HG03064 (cell line): ENCODE results near the gene ZBTB46.
"Not testable (repeated sequence)": the region's sequence is repeated elsewhere in the genome, so short reads cannot be mapped to it uniquely, and the experiment has no call there.

Source experiments
- ATAC-seq: cut with Tn5 transposase; IDR thresholded peaks from one replicate; pipeline ENCODE4 v1.9.1; 2021; ENCODE audit warnings: low read depth; ENCODE audit not compliant: unreplicated experiment

ZBTB46 gene

DNA sequence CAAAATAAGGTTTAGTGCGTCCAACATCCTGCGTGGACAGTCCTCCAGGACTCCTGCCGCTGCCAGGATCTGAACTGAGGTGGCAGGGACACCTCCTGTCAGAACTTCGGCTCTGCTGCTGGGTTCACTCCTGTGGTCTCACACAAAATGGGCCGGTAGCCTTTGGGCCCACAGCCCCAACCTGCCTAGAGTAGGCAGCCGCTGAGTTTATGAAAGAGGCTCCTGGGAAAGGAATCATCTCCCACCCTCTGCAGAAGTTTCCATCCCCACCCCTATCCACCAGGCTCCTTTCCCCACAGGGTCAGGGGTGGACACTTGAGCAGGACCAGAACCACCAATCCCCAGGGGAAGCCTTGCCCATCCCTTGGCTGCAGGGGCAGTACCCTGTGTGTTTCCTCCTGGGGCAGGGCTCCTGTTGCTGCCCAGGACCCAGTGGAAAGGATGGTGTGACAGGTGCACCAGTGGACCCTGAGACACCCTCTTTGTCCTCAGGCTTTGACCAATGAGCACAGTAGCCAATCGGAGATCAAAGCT, 28.2 kb upstream of the ZBTB46 start:
- no peak for ATAC-seq

DNA sequence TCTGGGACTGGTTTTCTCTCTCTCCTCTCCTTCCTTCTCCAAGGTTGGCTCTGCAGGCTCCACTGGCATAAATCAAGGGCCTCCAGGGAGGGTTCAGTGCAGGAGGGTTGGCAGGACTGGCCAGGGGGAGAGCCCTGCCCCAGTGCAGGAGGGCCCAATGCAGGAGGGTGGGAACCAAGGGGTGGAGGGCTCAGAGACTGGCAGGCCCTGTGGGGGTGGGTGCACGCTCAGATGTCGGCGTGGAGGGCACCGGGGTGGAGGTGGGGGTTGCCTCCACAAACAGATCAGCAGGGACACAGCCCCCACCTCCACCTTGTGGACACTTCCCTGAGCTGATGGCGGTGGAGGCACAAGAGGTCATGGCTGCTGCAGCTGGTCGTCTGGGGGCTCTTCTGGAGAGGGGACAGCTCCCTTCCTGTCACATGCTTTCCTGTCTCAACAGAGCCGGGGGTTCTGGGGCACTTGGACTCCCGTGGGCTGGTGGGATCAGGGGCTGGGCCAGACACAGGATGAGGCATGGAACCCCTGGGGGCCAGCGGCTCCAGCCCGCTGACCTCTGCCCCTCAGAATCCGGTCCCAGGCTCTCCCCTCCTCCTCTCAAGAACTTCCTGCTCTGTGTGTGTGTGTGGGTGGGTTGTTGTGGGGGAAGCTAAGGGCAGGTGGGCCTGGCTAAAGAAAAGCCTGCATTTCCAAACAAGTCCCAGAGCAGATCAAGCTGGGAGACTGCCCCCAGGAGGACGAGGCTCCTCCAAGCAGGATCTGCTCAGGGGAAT, 27.5 kb upstream of the ZBTB46 start:
- no peak for ATAC-seq

DNA sequence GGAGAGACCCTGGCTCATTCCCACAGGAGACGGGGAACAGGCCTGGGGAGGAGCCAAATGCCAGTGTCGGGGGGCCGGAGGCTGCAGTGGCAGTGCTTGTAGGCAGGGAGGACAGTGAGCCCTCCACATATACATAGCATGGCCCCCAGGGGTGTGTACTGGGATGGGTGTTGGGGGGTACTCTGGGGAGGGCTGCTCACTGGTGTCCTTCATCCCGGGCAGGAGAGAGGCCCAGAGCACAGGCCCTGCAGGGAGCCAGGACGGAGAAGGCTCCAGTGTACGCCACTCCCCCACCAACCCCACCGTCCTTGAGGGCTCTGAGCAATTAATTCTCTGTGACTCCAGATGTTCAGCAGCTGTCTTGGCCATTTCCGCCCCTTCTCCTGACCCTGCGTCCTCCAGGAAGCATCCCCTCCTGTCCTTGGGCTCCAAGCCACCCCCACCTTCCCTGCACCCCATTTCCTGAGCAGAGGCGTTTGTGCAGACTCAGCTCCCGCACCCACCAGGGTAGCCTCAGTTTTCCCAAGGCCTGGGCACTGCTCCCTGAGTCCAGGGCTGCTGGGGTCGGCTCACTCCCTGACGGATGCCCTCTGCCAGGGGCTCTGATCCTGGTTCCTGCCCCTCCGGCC, 26.8 kb upstream of the ZBTB46 start:
- ATAC-seq: no peak

DNA sequence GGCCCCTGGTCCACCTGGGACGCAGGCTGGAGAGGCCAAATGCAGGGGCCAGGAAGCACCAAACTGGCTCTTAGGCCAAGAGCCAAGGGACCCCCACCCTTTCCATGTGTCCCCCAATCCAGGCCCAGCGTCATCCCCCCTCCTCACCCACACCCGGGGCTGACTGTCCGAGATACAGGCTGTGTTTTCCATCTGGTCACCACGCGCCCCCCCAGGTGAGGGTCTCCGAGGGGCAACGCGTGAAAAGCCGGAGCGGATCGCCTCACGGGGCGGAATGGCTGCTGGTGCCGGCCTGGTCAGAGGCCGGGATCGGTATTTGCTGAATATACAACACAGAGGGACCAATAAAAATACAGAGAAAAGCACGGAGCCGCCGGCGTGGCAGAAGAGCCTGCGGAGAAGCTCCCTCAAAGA, 25.0 kb upstream of the ZBTB46 start:
- ATAC-seq: no peak

DNA sequence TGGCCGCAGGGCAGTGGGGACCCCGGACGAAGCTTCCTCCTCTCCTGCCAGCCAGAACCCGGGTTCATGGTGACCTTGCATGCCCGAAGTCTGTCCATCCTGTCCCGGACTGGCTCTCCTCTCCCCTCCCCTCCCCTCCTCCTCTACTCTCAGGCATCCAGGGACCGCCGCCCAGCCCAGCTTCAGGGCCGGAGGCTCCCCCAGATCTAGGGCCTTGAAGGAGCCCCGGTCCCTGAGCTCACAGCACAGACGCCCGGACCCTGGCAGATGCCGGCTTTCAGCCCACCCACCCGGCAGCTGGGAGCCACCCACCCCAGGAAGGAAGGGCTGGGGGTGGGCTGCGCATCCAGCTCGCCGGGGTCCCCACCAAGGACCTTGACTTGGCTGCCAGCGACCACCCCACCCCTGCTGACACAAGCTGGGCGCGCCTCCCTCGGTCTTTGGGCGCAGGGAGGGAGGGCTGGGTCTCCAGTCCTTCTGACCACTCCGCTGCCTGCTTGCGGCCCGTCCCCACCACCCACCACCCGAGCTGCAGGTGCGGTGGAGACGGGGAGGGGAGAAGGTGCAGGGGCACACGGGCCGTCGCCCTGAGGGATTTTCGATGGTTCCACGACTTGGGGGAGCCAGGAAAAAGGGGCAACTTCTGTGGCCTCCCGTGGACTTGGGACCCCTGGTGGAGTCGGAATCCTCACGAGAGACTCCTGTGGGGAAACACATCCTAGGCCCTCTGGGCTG, 24.5 kb upstream of the ZBTB46 start:
- no peak for ATAC-seq

DNA sequence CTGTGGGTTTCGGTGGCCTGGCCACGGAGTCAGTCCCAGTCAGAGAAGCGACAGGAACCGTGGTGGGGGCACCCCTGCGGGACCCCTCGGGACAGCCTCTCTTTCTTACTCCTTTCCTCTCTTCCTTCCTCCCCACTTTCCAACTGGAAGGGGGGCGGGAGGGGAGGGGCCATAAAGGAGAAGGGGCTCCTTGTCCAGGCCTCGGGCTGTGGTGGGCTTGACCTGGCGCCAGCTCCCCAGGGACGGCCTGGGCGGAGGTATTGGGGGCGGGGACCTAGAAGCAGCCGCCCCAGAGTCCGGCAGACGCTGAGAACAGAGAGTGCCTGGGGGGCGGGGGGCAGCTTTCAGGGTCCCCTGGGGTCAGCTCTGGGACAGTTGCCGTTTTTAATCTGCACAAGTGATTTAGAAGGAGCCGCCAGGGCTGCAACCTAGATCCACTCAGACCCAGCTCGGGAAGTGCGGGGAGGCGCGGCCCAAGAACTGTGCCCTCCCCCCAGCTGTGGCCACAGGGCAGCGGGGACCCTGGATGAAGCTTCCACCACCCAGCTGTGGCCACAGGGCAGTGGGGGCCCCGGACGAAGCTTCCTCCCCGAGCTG, 23.8 kb upstream of the ZBTB46 start:
- no peak for ATAC-seq

DNA sequence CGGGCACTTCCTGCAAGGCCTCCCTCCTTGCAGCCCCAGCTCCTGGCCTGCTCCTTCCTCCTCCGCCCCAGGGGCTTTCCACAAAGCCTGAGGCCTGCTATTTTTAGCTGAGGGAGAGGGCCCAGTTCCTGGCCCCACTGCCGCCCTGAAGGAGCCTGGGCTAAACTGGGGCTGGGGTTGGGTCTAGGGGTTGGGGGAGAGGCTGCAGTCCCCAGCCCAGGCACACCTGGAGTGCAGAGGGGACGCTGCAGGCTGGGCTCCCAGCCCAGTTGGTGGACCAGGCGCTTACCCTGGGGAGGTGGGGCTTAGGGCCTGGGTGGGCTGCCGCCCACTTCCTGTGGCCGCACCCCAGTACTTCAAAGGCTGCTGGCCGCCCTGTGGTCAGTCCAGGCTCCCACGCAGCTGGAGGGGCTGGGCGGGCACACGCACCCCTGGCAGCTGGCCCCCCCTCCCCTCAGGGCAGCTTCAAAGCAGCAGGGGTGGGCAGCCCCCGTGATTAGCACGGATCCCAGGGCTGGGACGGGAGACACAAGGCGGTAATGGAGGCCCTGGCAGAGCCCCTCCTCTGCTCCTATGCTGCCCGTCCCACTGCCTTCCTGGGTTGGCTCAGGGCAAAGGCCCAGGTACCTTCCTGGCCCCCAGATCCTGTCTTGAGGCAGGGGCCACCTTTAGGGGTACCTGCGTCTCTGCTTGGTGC, 23.2 kb upstream of the ZBTB46 start:
- no peak for ATAC-seq

DNA sequence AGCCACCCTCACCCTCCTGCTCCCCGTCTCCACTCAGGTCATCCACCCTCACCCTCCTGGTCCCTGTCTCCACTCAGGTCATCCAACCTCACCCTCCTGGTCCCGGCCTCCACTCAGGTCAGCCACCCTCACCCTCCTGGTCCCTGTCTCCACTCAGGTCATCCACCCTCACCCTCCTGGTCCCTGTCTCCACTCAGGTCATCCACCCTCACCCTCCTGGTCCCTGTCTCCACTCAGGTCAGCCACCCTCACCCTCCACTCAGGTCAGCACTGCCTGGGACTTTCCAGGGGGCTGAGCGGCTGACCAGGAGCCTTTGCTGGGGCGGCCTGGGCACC, 22.6 kb upstream of the ZBTB46 start:
- ATAC-seq: not testable (repeated sequence)

DNA sequence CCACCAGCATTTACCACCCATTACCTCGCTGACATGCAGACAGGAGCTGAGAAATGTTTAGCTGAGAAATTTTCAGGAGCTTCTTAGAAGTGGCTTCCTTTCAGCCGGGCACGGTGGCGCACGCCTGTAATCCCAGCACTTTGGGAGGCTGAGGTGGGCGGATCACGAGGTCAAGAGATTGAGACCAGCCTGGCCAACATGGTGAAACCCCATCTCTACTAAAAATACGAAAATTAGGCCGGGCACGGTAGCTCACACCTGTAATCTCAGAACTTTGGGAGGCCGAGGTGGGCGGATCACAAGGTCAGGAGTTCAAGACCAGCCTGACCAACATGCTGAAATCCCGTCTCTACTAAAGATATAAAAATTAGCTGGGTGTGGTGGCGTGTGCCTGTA, 20.5 kb upstream of the ZBTB46 start:
- not testable (repeated sequence) for ATAC-seq

DNA sequence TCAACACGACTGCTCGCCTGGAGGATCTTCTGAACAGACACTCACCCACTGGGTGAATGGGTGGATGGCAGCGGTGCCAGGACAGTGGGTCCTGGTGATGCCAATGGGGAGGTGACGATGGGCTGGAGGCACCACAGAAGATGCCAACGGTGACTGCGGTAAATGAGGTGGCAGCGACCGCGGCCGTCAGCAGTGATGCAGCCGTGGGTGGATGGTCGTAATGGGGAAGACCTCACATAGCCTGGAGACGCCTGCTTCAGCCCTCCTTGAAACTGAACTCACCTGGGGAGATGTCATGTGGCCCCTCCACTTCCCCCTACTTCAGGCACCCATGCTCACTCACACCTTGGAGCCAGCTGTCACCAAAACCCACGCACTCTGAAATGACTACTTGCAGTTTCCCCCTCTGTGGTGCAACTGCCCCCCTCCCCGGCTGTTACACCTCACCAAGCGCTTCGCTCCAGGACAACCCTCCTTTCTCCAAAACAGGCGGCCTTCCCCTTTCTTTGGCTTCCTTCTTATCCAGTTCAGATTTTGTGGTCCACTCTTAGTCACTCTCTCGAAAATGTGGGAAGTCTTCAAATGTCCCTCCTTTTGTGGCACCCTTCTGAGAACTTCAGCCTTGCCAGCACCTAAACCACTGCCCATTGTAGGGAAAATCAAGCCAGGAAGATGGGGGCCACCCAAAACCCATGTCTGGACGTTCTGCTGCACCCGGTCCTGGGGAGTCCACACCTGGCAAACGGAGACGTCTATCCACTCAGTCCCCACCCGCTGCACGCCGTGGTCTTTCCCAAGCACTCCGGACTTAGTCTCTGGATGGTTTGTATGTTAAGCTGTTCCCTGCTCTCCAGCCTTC, 19.9 kb upstream of the ZBTB46 start:
- ATAC-seq: peak; percentile 67

DNA sequence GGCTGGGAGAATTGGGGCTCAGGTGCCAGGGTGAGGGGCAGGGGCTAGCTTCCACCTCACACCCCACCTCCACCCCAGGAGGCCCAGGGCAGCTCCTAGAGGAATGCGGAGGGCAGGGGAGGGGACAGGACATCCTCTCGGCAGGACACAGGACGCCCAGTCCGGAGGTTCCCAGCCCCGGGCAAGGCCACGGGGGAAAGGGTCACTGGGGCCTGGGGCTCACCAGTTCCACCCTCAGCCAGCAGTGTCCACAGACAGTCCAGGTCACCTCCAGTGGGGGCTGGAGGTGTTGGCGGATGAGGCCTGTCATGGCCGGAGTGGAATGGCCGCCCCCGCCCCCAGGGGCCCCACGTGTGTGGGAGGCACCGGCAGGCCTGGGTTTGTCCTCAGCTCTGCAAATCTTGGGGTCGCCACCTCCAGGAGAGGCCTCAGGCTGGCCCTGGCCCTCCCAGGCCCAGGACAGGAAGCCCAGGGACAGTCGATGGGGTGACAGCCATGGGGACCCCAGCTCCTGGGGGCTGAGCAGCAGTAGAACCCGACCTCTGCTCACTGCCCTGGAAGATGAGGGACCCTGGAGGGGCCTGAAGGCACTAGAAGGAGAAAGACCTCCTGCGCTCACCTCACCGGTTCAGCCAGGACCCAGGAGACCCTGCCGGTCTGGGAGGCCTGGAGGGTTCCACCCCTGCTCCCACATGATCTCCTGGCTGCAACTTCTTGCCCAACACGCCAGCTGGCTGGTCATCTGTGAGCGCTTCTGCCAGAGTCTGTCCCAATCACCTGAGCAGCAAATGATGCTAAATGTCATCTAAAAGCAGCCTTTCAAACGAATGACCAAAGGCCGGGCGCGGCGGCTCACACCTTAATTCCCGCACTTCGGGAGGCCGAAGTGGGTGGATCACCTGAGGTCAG, 17.2 kb upstream of the ZBTB46 start:
- ATAC-seq: no peak

DNA sequence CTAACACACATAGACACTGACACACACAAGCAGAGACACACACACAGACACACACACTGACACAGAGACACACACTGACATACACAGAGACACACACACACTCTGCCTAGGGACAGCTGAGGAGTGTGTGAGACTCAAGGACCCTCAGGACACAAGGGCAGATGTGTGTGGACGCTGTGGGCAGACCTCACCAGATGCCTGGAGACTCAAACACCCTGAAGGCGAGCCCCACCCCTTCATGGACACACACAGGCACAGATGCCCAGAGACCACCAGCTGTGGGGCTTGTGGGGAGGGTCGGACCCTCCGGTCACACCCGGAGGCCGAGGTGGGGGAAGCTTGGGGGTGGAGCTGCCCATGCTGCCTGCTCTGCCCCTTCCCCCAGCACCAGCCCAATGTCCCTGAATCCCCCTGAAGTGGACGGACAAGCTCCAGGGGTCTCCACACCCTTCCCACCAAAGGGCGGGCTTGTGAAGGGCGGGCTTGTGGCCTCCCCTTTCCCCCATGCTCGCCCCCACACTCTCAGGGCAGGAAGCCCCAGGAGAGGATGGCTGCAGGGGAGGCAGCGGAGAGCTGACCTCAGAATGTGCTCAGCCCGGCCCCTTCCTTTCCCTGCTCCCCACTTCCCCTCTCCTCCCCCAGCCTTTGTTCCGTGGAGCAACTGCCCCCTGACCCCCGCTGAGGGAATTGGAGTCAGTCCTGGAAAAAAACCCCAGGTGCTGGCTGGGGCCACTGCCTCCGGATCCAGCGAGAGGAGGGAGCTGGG, 16.4 kb upstream of the ZBTB46 start:
- no peak for ATAC-seq

DNA sequence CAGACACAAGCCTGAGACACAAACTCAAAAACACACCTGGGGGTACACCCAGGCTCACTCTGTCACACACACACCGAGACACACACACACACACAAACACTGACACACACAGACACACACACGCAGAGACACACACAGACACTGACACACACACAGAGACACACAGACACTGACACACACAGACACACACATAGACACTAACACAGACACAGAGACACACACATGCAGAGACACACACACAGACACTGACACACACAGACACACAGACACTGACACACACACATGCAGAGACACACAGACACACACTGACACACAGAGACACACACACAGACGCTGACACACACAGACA, 15.8 kb upstream of the ZBTB46 start:
- no peak for ATAC-seq

DNA sequence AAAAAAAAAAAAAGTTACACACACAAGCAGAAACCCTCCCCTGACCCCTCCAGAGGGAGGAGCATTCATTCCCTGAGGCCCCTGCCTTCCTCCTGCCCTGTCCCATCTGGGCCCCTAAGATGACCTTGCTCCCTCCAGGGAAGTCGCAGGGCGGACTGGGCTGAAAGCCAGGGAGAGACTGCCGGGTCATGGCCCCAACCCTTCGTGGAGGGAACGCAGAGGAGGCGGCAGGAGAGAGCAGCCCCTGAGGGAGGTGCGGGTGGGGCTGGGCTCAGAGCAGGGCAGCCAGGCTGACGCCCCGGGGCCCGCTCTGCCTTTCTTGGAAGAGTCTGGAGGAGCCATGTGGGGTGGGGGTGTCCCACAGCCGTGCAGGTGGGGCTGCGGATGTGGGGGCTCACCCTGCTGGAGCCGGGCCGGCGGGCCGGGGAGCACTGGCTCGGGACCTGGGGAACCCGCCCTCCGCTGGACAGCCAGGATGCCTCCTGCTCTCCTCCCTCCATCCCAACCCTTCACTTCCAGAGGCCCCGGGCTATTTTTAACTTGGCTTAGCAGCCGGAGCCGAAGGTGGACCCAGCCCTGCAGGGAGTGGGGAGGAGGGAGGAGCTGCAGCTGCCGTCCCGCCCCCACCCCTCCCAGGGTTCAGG, 15.2 kb upstream of the ZBTB46 start:
- no peak for ATAC-seq

DNA sequence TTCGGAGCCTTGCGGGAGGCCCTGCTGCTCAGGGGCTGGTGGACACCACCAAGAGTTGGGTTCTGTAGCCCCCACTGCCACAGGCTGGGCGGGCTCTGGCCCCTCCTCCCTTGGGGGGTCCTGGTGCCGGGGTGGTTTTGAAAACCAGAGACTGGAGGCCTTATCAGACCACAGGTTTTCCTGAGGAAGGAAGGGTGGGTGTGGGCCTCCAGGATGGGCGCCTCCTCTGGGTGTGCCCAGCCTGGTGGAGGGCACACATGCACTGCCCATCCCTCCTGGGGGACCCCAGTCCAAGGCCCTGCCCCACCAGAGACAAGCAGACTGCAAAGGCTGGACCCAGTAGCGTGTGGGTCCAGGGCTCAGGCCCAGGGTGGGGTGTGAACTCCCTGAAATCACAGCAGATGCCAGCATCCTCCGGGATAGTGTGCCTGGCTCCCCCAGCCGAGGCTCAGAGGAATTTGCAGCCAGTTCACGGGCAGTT, 13.5 kb upstream of the ZBTB46 start:
- no peak for ATAC-seq

DNA sequence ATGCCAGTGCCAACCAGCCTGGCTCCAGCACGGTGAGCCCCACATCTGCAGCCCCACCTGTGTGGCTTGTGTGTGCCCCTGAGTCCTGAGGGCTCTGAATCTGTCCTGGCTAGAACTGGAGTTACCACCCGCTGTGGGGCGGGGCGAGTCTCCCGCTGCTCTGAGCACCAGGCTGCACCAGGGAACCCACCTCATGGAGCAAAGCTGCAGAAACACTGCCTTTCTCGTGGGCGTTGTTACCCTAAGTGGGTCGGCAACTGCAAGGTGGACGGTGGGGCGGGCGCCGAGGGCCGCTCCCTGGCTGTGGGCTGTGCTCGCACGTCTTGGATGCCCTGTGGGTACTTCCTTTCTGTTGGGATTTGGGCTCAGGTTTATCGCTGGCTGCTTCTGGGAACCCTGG, 12.7 kb upstream of the ZBTB46 start:
- ATAC-seq: no peak

DNA sequence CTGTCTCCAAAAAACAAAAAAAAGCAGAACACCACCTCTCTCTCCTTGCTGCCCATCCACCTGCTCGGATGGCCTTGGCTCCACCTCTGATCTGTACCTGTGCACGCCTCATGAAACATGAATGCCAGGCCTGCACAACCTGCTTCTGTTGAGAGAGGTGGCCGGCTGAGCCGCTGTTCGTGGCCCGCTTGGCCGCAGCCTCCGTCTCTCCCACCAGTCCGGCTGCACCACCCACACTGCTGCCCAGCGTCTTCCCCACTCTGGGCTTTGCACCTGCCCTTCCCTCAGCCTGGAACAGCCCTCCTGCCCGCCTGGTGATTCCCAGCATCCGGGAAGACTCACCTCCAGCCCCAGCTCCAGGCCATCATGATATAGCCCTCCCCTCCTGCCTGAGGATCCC, 12.2 kb upstream of the ZBTB46 start:
- no peak for ATAC-seq
